ENCODE results near the gene LRP8. TPM values are rescaled to one million over a fixed set of nuclear protein-coding genes. Genes with fewer than 3 reads are reported as not detected.

LRP8 gene
- total and polyA plus RNA-seq, 2 donors (not counting 1 experiment from before 2014, with no cell fraction given), result 7.8 to 9.4 TPM

DNA sequence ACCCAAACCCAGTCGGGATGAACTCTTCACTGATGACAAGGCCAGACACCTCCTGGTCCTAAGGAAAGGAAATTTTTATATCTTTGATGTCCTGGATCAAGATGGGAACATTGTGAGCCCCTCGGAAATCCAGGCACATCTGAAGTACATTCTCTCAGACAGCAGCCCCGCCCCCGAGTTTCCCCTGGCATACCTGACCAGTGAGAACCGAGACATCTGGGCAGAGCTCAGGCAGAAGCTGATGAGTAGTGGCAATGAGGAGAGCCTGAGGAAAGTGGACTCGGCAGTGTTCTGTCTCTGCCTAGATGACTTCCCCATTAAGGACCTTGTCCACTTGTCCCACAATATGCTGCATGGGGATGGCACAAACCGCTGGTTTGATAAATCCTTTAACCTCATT is 117.5 kb downstream of the LRP8 start:
- peaks cover 1 to 19% (median 18%) of the 10 kb centered on the region in 3 donors for H3K9me3 ChIP-seq (ENCODE audit: control extremely low read depth in 1 of 3, control insufficient read depth in 2 of 3, insufficient read depth in 1 of 3, low read length in 2 of 3)
- H4K20me1 ChIP-seq (ENCODE audit: control insufficient read depth, insufficient read depth, low read length, poor library complexity, severe bottlenecking), result no peaks in the 10 kb centered on the region
- no peak overlapping the region for H3K4me3 Mint-ChIP-seq
- no peak overlapping the region for H3K4me2 ChIP-seq (replicated peaks; ENCODE audit: low read depth, low read length, poor library complexity, severe bottlenecking)
- no peak overlapping the region for H3K27ac ChIP-seq (ENCODE audit: low read length in 2 of 2)
- H3K27me3 ChIP-seq (replicated peaks in 1 of 4; ENCODE audit: control extremely low read depth in 1 of 4, control insufficient read depth in 3 of 4, insufficient read depth in 4 of 4, low read length in 3 of 4), result no peaks in the 10 kb centered on the region
- no peak overlapping the region for H2AFZ ChIP-seq (ENCODE audit: insufficient read depth, low read depth, low read length, poor library complexity, severe bottlenecking)
- peaks cover 2% of the 10 kb centered on the region for H3K9me3 Mint-ChIP-seq (ENCODE audit: insufficient read depth)
- no peaks in the 10 kb centered on the region for H3K4me1 Mint-ChIP-seq
- TF ChIP-seq, protein P1, sequence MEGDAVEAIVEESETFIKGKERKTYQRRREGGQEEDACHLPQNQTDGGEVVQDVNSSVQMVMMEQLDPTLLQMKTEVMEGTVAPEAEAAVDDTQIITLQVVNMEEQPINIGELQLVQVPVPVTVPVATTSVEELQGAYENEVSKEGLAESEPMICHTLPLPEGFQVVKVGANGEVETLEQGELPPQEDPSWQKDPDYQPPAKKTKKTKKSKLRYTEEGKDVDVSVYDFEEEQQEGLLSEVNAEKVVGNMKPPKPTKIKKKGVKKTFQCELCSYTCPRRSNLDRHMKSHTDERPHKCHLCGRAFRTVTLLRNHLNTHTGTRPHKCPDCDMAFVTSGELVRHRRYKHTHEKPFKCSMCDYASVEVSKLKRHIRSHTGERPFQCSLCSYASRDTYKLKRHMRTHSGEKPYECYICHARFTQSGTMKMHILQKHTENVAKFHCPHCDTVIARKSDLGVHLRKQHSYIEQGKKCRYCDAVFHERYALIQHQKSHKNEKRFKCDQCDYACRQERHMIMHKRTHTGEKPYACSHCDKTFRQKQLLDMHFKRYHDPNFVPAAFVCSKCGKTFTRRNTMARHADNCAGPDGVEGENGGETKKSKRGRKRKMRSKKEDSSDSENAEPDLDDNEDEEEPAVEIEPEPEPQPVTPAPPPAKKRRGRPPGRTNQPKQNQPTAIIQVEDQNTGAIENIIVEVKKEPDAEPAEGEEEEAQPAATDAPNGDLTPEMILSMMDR (IDR thresholded peaks at IDR 0.05), result no peak
- no peak for TF ChIP-seq EZH2 (IDR thresholded peaks at IDR 0.05; ENCODE audit: borderline replicate concordance, insufficient read depth, low read depth, low read length, poor library complexity, severe bottlenecking)
- POLR2A ChIA-PET, result interaction anchor here (0.5 kb wide), 1 partner anchor 15 kb away, joined by 4 read pairs; no protein-coding TSS in a partner anchor
- H3K4me1 ChIP-seq (ENCODE audit: control insufficient read depth in 2 of 2, insufficient read depth in 2 of 2, low read length in 2 of 2), result no peaks in the 10 kb centered on the region
- ATAC-seq (ENCODE audit: low read depth) (no peak), DNase-seq (no peak)
- H3K36me3 ChIP-seq (replicated peaks in 1 of 2; ENCODE audit: control extremely low read depth in 1 of 2, control insufficient read depth in 1 of 2, extremely low read depth in 1 of 2, insufficient read depth in 2 of 2, low read length in 1 of 2), result peaks cover 1 to 76% of the 10 kb centered on the region in 2 experiments
- H3K79me2 ChIP-seq (ENCODE audit: control insufficient read depth, insufficient read depth, low read length), result peaks cover 15% of the 10 kb centered on the region
- 100% methylated on average over 2 of the region's 7 CpGs for WGBS (ENCODE audit: insufficient coverage)
- intact Hi-C loops (cut with micrococcal nuclease), result no loop called here
- H3K4me3 ChIP-seq (ENCODE audit: control extremely low read depth in 1 of 5, extremely low read depth in 1 of 5, insufficient read depth in 1 of 5, low read depth in 2 of 5, low read length in 4 of 5), result no peak overlapping the region
- no peak overlapping the region for H3K9ac ChIP-seq (ENCODE audit: low read length)
- no peaks in the 10 kb centered on the region for H3K27me3 Mint-ChIP-seq
- CTCF ChIA-PET, result interaction anchor here (0.6 kb wide), 1 partner anchor 48 kb away, joined by 4 read pairs; no protein-coding TSS in a partner anchor
- no peak overlapping the region for H3K27ac Mint-ChIP-seq

DNA sequence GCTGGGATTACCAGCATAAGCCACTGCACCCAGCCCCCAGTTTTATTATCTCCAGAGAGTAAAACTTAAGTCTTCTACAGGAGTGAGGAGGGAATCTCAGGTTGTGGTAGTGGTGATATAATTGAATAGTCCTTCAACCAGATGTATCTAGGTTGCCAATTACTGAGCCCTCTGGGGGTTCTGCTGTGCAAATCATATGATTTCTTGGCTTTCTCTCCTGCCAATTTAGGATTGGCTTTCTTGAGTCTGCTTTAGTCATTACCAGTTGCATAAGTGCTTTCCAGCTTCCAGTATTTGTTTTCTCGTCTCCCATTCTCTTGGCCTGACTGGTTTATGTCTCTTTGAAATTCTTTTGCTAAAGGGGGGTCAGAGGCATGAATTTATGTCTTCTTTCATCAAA is 120.1 kb downstream of the LRP8 start:
- ATAC-seq (ENCODE audit: low read depth) (no peak), DNase-seq (no peak)
- Histone ChIP-seq H3K27me3 (replicated peaks in 1 of 4; ENCODE audit: control extremely low read depth in 1 of 4, control insufficient read depth in 3 of 4, insufficient read depth in 4 of 4, low read length in 3 of 4) (no peaks in the 10 kb centered on the region), H3K4me2 (replicated peaks; ENCODE audit: low read depth, low read length, poor library complexity, severe bottlenecking) (no peak overlapping the region), H3K36me3 (replicated peaks in 1 of 2; ENCODE audit: control extremely low read depth in 1 of 2, control insufficient read depth in 1 of 2, extremely low read depth in 1 of 2, insufficient read depth in 2 of 2, low read length in 1 of 2) (peaks cover 3 to 85% of the 10 kb centered on the region in 2 experiments), H3K79me2 (ENCODE audit: control insufficient read depth, insufficient read depth, low read length) (peaks cover 21% of the 10 kb centered on the region), H2AFZ (ENCODE audit: insufficient read depth, low read depth, low read length, poor library complexity, severe bottlenecking) (no peak overlapping the region), H3K4me3 (ENCODE audit: control extremely low read depth in 1 of 5, extremely low read depth in 1 of 5, insufficient read depth in 1 of 5, low read depth in 2 of 5, low read length in 4 of 5) (no peak overlapping the region), H3K27ac (ENCODE audit: low read length in 2 of 2) (no peak overlapping the region), H3K4me1 (ENCODE audit: control insufficient read depth in 2 of 2, insufficient read depth in 2 of 2, low read length in 2 of 2) (no peaks in the 10 kb centered on the region), H4K20me1 (ENCODE audit: control insufficient read depth, insufficient read depth, low read length, poor library complexity, severe bottlenecking) (no peaks in the 10 kb centered on the region), H3K9me3 (ENCODE audit: control extremely low read depth in 1 of 3, control insufficient read depth in 2 of 3, insufficient read depth in 1 of 3, low read length in 2 of 3) (peaks cover 1 to 25% (median 20%) of the 10 kb centered on the region in 3 donors), H3K9ac (ENCODE audit: low read length) (no peak overlapping the region)
- Mint-ChIP-seq H3K4me3 (no peak overlapping the region), H3K4me1 (no peaks in the 10 kb centered on the region), H3K27ac (no peak overlapping the region), H3K9me3 (ENCODE audit: insufficient read depth) (peaks cover 5% of the 10 kb centered on the region), H3K27me3 (no peaks in the 10 kb centered on the region)
- ChIA-PET POLR2A (no interaction called here), CTCF (no interaction called here)
- intact Hi-C loops (cut with micrococcal nuclease), result no loop called here
- TF ChIP-seq, protein P1 (IDR thresholded peaks at IDR 0.05), result no peak
- TF ChIP-seq EZH2 (IDR thresholded peaks at IDR 0.05; ENCODE audit: borderline replicate concordance, insufficient read depth, low read depth, low read length, poor library complexity, severe bottlenecking), result no peak
- WGBS (ENCODE audit: insufficient coverage), result no CpG with 5 or more reads among the region's 1 CpG

Data from B cell (primary cell).